ENCODE results near the gene RPS14.

RPS14 gene

DNA sequence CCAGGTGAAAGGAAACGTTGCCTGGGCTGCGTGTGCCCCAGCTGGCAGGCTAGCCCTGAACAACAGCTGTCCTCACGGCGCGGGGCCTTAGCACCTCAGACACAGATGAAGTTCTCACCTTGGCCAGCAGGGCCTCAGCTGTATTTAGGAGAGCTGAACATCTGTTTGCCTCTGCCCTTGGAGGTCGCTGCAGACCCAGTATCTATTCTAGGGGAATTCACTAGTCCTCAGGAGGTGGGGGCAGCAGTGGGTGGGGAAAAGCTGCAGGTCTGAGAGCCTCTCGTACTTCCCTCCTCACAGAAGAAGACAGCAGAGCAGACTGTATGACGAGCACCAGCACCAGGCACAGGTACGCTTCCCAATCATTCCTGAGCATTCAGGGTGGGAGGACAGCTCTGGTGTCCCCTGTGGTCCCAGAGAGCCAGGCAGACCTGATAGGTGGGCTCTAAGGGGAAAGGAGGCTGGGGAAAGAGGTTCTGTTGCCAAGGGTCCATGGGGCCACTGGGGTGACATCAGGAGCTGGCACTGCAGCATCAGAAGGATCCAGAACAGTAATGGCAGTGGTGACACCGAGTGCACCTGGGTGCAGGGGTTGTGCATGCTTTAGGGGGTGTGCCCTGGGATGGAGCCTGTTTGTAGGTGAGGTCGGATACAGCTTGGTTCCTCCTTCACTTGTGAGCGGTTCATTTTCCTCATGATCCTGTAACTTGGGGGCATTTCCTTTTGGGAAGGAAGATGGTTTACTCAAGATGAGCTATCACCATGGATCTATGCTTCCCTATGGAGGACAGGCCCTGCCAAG is 50.6 kb downstream of the RPS14 start:
- peak; percentile 15 to 40 (median 28) for DNase-seq

DNA sequence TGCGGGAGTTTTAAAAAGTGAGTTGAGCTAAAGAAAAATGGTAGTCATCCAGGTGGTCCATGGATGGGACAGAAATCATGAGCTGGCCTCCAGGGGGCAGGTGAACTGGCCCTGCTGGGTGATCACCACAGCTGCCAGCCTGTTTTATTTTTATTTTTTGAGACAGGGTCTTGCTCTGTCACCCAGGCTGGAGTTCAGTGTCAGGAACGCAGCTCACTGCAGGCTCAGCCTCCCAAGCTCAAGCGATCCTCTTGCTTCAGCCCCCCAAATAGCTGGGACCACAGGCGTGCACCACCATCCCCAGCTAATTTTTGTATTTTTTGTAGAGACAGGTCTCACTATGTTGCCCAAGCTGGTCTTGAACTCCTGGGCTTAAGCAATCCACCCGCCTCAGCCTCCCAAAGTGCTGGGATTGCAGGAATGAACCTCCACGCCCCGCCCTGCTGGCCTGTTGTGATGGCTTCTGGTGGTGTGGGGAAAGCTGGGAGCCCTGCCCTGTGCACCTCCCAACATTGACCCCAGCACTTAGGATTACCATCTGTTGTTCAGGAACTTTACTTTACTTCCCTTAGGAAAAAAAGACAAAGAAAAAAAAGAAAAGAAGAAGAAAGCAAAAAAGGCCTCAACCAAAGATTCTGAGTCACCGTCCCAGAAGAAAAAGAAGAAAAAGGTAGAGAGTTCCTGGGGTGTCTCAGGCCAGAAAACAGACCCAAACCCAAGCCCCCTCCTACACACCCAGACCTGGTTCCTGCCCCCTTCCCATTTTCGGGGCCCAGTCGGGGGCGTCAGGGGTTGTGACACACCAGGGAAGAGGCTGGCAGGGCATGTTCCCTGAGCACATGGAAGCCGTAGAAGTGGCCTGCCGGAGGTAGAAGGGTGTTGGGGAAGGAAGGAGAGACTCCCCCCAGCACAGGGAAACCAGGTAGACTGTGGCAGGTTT is 51.5 kb downstream of the RPS14 start:
- no peak for DNase-seq

DNA sequence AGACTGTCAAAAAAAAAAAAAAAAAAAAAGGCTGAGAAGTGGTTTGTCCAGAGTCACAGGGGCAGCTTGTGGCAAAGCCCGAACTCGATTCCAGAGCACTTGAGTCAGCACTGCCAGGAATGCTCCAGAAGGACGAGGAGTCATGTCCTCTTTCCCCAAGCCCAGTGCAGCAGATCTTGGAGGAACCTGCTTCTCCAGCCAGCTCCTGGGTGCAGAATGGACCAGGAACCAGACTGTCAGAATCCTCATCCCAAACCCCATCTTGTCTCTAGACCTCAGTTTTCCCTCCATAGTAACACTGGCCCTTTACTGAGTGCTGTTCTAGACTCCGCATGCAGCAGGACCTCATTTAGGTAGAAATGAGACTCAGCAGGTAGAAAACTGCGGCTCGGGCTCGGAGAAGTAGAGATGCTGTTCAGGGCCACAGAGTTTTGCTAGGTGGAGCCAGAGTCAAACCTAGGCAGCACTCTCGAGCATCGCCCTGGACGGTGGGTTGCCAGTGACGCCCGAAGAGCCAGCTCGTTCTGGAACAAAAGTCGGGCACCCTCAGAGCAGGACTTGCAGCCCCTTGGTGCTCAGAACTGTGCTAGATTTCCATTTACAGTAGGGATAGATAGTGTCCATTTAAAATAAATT is 52.3 kb downstream of the RPS14 start:
- no peak for DNase-seq

DNA sequence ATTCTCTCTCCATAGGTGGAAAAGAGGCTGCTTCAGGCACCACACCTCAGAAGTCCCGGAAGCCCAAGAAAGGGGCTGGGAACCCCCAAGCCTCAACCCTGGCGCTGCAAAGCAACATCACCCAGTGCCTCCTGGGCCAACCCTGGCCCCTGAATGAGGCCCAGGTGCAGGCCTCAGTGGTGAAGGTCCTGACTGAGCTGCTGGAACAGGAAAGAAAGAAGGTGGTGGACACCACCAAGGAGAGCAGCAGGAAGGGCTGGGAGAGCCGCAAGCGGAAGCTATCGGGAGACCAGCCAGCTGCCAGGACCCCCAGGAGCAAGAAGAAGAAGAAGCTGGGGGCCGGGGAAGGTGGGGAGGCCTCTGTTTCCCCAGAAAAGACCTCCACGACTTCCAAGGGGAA is 53.3 kb downstream of the RPS14 start:
- DNase-seq, result no peak

DNA sequence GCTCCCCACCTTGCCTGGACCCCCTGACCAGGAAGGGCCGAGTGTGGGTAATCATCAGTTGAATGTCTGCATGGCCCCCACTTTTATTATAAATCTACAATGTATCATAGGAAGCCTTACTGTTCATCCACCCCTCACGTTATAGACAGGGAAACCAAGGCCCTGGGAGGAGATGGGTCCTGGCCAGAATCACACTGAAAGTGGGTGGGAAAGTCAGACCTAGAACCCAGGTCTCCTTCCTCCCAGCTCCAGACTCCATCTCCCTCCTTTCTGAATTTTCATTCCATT is 53.9 kb downstream of the RPS14 start:
- no peak for DNase-seq

DNA sequence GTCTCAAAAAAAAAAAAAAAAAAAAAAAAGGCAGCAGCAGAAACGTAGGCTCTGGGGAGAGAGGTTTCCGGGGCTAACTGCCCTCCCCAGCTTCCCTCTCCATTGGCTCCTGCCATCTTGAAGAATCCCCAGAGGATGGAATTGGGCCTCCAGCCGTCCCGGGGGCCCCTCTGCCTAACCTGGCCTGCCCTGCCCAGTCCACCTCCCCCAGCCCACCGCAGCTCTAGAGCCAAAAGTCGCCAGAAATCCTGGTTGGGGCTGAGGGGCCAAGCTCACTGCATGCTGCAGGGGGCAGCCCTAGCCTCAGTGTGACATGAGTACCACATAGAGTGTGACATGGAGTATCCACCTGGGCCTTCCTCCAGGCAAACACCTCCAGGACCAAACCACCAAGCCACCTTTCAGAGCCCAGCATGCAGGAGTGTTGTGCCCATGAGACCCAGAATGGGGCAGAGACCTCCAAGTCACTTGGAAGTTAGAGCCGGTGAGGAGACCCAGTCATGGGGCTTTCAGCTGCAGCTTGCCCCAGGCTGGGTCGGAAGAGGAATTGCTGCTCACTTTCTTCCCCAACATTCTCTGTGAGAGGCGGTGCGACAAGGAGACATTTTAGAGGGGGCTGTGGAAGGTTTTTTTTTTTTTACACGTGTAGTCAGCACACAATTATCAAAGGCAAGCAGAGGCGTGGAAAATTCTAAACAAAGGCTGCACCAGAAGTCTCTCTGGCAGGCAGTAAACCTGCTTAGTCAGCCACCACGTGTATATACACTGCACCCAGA is 54.4 kb downstream of the RPS14 start:
- DNase-seq, result no peak

DNA sequence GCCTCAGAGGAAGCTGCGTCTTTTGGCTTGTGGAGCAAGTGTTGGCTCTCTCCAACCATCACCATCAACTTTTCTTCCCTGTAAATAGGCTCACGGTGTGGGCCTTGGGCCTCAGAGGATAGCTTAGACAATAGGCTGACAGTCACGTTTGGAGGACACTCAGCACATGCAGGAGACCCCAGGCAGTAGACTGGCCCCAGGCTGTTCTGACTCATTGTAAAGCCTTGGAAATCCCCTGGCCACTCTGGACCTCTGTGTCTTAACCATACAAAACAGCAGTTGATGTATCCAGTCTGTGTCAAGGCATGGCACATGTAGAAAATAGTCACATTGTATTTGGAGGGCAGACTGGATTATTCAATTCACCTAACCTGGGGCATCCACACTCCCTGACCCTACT is 55.4 kb downstream of the RPS14 start:
- DNase-seq, result peak; percentile 40 to 57 (median 51)

DNA sequence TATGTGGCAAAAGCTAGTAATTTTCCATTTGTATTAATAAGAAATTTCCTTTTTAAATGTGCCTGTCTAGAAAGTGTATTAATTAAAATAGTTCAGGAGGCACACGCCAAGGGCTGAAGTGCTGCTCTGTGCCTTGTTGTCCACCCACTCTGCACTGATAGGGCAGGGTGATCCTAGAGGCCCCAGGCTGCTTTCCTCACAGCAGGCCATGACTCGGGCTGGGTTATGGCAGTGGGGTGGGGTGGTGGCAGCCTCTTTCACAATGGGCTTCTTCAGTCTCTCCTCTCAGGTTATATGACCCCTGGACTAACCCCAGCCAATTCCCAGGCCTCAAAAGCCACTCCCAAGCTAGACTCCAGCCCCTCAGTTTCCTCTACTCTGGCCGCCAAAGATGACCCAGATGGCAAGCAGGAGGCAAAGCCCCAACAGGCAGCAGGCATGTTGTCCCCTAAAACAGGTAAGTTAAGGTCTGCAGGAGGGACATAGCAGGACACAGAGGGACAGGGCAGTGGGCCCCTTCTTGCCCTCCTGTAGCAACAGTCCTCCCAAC is 56.4 kb downstream of the RPS14 start:
- no peak for DNase-seq

DNA sequence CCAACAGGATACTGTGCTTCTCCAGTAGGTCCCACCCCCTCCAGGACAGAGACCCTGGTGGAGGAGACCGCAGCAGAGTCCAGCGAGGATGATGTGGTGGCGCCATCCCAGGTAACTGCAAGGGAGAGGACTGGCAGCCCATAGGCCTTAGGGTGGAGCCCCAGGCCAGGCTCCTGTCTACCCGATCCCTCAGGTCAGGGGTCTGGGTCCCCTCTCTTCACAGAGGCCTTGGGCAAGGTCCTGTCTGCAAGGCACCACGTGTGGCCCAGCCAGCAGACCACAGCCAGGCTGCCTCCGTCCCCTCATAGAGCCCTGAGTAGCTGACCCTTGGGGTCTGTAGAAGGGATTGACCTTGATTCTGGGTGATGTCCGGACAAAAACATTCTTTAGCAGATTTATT is 56.9 kb downstream of the RPS14 start:
- no peak for DNase-seq
